Nephron progenitor cell (in vitro differentiated cells): ENCODE results near the gene MNS1.

Source experiments
- DNase-seq: peaks from one replicate; pipeline ENCODE4 v3.0.0; 2021
- H3K27ac Mint-ChIP-seq: 2 replicates; pipeline ENCODE4 v1.8.0; 2021; ENCODE audit warnings: mild to moderate bottlenecking, moderate library complexity, mixed read lengths
- H3K27me3 Mint-ChIP-seq: 2 replicates; pipeline ENCODE4 v1.8.0; 2021; ENCODE audit warnings: mild to moderate bottlenecking, low read depth, mixed read lengths; ENCODE audit not compliant: poor library complexity
- H3K36me3 Mint-ChIP-seq: 2 replicates; pipeline ENCODE4 v1.8.0; 2021; ENCODE audit warnings: low read depth, mixed read lengths
- H3K4me1 Mint-ChIP-seq: 2 replicates; pipeline ENCODE4 v1.8.0; 2021; ENCODE audit warnings: mixed read lengths
- H3K4me3 Mint-ChIP-seq: 2 replicates; pipeline ENCODE4 v1.8.0; 2021; ENCODE audit warnings: mild to moderate bottlenecking, moderate library complexity, mixed read lengths
- H3K9me3 Mint-ChIP-seq: 2 replicates; pipeline ENCODE4 v1.8.0; 2021; ENCODE audit warnings: mild to moderate bottlenecking, moderate library complexity, mixed read lengths
- CTCF ChIP-seq: fragments of 200-600 bp; sonication (generic); IDR thresholded peaks from 2 replicates; pipeline ENCODE4 v1.5.0; 2021; ENCODE audit warnings: antibody characterized with exemption

The MNS1 gene

GRCh38 chr15:56473017-56473416 is 8.1 kb upstream of the MNS1 start:
- peaks cover 14% of the 10 kb centered on the region for H3K9me3 Mint-ChIP-seq
- TF ChIP-seq CTCF: no peak
- H3K4me3 Mint-ChIP-seq: no peak overlapping the region
- no peak for DNase-seq
- H3K4me1 Mint-ChIP-seq: peaks cover 5% of the 10 kb centered on the region
- H3K27ac Mint-ChIP-seq: no peak overlapping the region
- H3K36me3 Mint-ChIP-seq: no peaks in the 10 kb centered on the region
- peaks cover 26% of the 10 kb centered on the region for H3K27me3 Mint-ChIP-seq

GRCh38 chr15:56472278-56472677 is 7.3 kb upstream of the MNS1 start:
- TF ChIP-seq CTCF: no peak
- Mint-ChIP-seq H3K4me1 (peaks cover 5% of the 10 kb centered on the region), H3K27me3 (peaks cover 29% of the 10 kb centered on the region), H3K9me3 (peaks cover 8% of the 10 kb centered on the region), H3K27ac (no peak overlapping the region), H3K4me3 (no peak overlapping the region), H3K36me3 (no peaks in the 10 kb centered on the region)
- DNase-seq: no peak

GRCh38 chr15:56471440-56472069 is 6.6 kb upstream of the MNS1 start:
- no peak for TF ChIP-seq CTCF
- Mint-ChIP-seq H3K27me3 (peaks cover 32% of the 10 kb centered on the region), H3K27ac (no peak overlapping the region), H3K36me3 (no peaks in the 10 kb centered on the region), H3K9me3 (peaks cover 3% of the 10 kb centered on the region), H3K4me3 (no peak overlapping the region), H3K4me1 (peaks cover 5% of the 10 kb centered on the region)
- DNase-seq: no peak

- TF ChIP-seq CTCF: no peak
- DNase-seq: no peak
- Mint-ChIP-seq H3K4me3 (no peak overlapping the region), H3K27me3 (peaks cover 41% of the 10 kb centered on the region), H3K36me3 (no peaks in the 10 kb centered on the region), H3K9me3 (no peaks in the 10 kb centered on the region), H3K27ac (no peak overlapping the region), H3K4me1 (peaks cover 20% of the 10 kb centered on the region)
Measured at GRCh38 chr15:56469483-56469882, 4.5 kb upstream of the MNS1 start.

- no peaks in the 10 kb centered on the region for H3K9me3 Mint-ChIP-seq
- DNase-seq: no peak
- H3K27me3 Mint-ChIP-seq: peaks cover 45% of the 10 kb centered on the region
- H3K27ac Mint-ChIP-seq: no peak overlapping the region
- no peaks in the 10 kb centered on the region for H3K36me3 Mint-ChIP-seq
- peaks cover 28% of the 10 kb centered on the region for H3K4me1 Mint-ChIP-seq
- TF ChIP-seq CTCF: no peak
- H3K4me3 Mint-ChIP-seq: no peak overlapping the region
Measured at GRCh38 chr15:56468401-56468800, 3.5 kb upstream of the MNS1 start.

GRCh38 chr15:56467616-56468015 is 2.7 kb upstream of the MNS1 start:
- Mint-ChIP-seq H3K4me1 (peaks cover 28% of the 10 kb centered on the region), H3K27ac (no peak overlapping the region), H3K9me3 (no peaks in the 10 kb centered on the region), H3K36me3 (no peaks in the 10 kb centered on the region), H3K27me3 (peaks cover 43% of the 10 kb centered on the region), H3K4me3 (no peak overlapping the region)
- no peak for TF ChIP-seq CTCF
- DNase-seq: no peak
